Activated naive CD4-positive, alpha-beta T cell treated with anti-CD3 and anti-CD28 coated beads for 36 hours (primary cell): ENCODE measurements around the gene C1QC. TPM values are rescaled to one million over a fixed set of nuclear protein-coding genes. Genes with fewer than 3 reads are reported as not detected.

Experiments
- CTCF ChIA-PET: fragments of 350-600 bp; sonication (Branson Sonifier 250); formaldehyde crosslinking; loops from one replicate; lab custom pipeline; 2021; ENCODE audit warnings: antibody characterized with exemption; lab: Charles Lee
- DNase-seq: peaks from one replicate; pipeline ENCODE4 v3.0.0-alpha.2; 2020
- H3K27ac Mint-ChIP-seq: one replicate; pipeline ENCODE4 v1.8.0; 2021; ENCODE audit warnings: mild to moderate bottlenecking, mixed read lengths
- H3K27me3 Mint-ChIP-seq: one replicate; pipeline ENCODE4 v1.8.0; 2021; ENCODE audit warnings: low read depth, mixed read lengths
- H3K36me3 Mint-ChIP-seq: one replicate; pipeline ENCODE4 v1.8.0; 2021; ENCODE audit warnings: low read depth, mixed read lengths
- H3K4me1 Mint-ChIP-seq: one replicate; pipeline ENCODE4 v1.8.0; 2021; ENCODE audit warnings: low read depth, mixed read lengths
- H3K4me3 Mint-ChIP-seq: one replicate; pipeline ENCODE4 v1.8.0; 2021; ENCODE audit warnings: mild to moderate bottlenecking, moderate library complexity, mixed read lengths
- H3K9me3 Mint-ChIP-seq: one replicate; pipeline ENCODE4 v1.8.0; 2021; ENCODE audit warnings: mixed read lengths
- intact Hi-C: fragments of 100-400 bp; cut with micrococcal nuclease; formaldehyde crosslinking; loops from one replicate; pipeline ENCODE4 v1.15.1; 2023
- total RNA-seq, 2 experiments: library from RNA; stranded (reverse); gene quantifications; one replicate each; pipeline ENCODE4 v1.2.3, GENCODE V29; 2021

The C1QC gene
- total RNA-seq, result not detected

- Mint-ChIP-seq H3K9me3 (no peaks in the 10 kb centered on the region), H3K27me3 (peaks cover 2% of the 10 kb centered on the region), H3K4me3 (no peak within 1 kb of the TSS), H3K4me1 (no peaks in the 10 kb centered on the region), H3K27ac (no peak within 1 kb of the TSS), H3K36me3 (no peaks in the 10 kb centered on the region)
- CTCF ChIA-PET, result interaction anchor here (2.1 kb wide), 1 partner anchor 223 kb away, joined by 15 read pairs; no protein-coding TSS in a partner anchor
- intact Hi-C loops, result loop anchor here (2.0 kb wide), 1 partner anchor 513 kb away; no protein-coding TSS in a partner anchor
- no peak for DNase-seq
Observed at GRCh38 chr1:22643381-22643780, at the start of gene C1QC. TSS of gene C1QC (plus strand) at chr1:22643633. CDS start at chr1:22644024, 391 bp downstream.

- H3K9me3 Mint-ChIP-seq, result no peaks in the 10 kb centered on the region
- no peaks in the 10 kb centered on the region for H3K4me1 Mint-ChIP-seq
- no peak overlapping the region for H3K4me3 Mint-ChIP-seq
- no peak overlapping the region for H3K27ac Mint-ChIP-seq
- intact Hi-C loops, result no loop called here
- H3K27me3 Mint-ChIP-seq, result peaks cover 11% of the 10 kb centered on the region
- no peak for DNase-seq
- H3K36me3 Mint-ChIP-seq, result no peaks in the 10 kb centered on the region
- CTCF ChIA-PET, result no interaction called here
Observed at GRCh38 chr1:22594396-22594795, 49.0 kb upstream of the C1QC start.

GRCh38 chr1:22595108-22595507 is 48.3 kb upstream of the C1QC start:
- intact Hi-C loops, result no loop called here

GRCh38 chr1:22597301-22597965 is 46.0 kb upstream of the C1QC start:
- H3K36me3 Mint-ChIP-seq, result no peaks in the 10 kb centered on the region
- intact Hi-C loops, result no loop called here
- DNase-seq, result no peak
- peaks cover 5% of the 10 kb centered on the region for H3K27me3 Mint-ChIP-seq
- H3K4me1 Mint-ChIP-seq, result no peaks in the 10 kb centered on the region
- no peaks in the 10 kb centered on the region for H3K9me3 Mint-ChIP-seq
- CTCF ChIA-PET, result no interaction called here
- H3K4me3 Mint-ChIP-seq, result no peak overlapping the region
- no peak overlapping the region for H3K27ac Mint-ChIP-seq

More at GRCh38 chr1:22595108-22595507, 48.3 kb upstream of the C1QC start:
- no peaks in the 10 kb centered on the region for H3K9me3 Mint-ChIP-seq
- no peak for DNase-seq
- H3K27ac Mint-ChIP-seq, result no peak overlapping the region
- H3K27me3 Mint-ChIP-seq, result peaks cover 10% of the 10 kb centered on the region
- CTCF ChIA-PET, result no interaction called here
- H3K36me3 Mint-ChIP-seq, result no peaks in the 10 kb centered on the region
- no peak overlapping the region for H3K4me3 Mint-ChIP-seq
- no peaks in the 10 kb centered on the region for H3K4me1 Mint-ChIP-seq

GRCh38 chr1:22597996-22598395 is 45.4 kb upstream of the C1QC start:
- H3K27me3 Mint-ChIP-seq, result peaks cover 5% of the 10 kb centered on the region
- H3K9me3 Mint-ChIP-seq, result no peaks in the 10 kb centered on the region
- no peak overlapping the region for H3K4me3 Mint-ChIP-seq
- no peak for DNase-seq
- H3K36me3 Mint-ChIP-seq, result no peaks in the 10 kb centered on the region
- H3K27ac Mint-ChIP-seq, result no peak overlapping the region
- H3K4me1 Mint-ChIP-seq, result no peaks in the 10 kb centered on the region
- intact Hi-C loops, result no loop called here
- CTCF ChIA-PET, result no interaction called here

- intact Hi-C loops, result no loop called here
- Mint-ChIP-seq H3K4me3 (no peak overlapping the region), H3K4me1 (no peaks in the 10 kb centered on the region), H3K27ac (no peak overlapping the region), H3K36me3 (no peaks in the 10 kb centered on the region), H3K9me3 (no peaks in the 10 kb centered on the region), H3K27me3 (peaks cover 5% of the 10 kb centered on the region)
- DNase-seq, result no peak
- CTCF ChIA-PET, result no interaction called here
Observed at GRCh38 chr1:22598736-22599135, 44.7 kb upstream of the C1QC start.

- Mint-ChIP-seq H3K27ac (no peak overlapping the region), H3K4me3 (no peak overlapping the region), H3K4me1 (no peaks in the 10 kb centered on the region), H3K27me3 (peaks cover 5% of the 10 kb centered on the region), H3K36me3 (no peaks in the 10 kb centered on the region), H3K9me3 (no peaks in the 10 kb centered on the region)
- DNase-seq, result no peak
- intact Hi-C loops, result no loop called here
- CTCF ChIA-PET, result no interaction called here
Observed at GRCh38 chr1:22600071-22600816, 43.2 kb upstream of the C1QC start.

- CTCF ChIA-PET, result no interaction called here
- Mint-ChIP-seq H3K36me3 (no peaks in the 10 kb centered on the region), H3K27ac (no peak overlapping the region), H3K27me3 (peaks cover 8% of the 10 kb centered on the region), H3K9me3 (no peaks in the 10 kb centered on the region), H3K4me1 (no peaks in the 10 kb centered on the region), H3K4me3 (no peak overlapping the region)
- DNase-seq, result no peak
- intact Hi-C loops, result no loop called here
Observed at GRCh38 chr1:22600817-22601605, 42.4 kb upstream of the C1QC start.

GRCh38 chr1:22601610-22602009 is 41.8 kb upstream of the C1QC start:
- intact Hi-C loops, result no loop called here
- Mint-ChIP-seq H3K4me1 (no peaks in the 10 kb centered on the region), H3K9me3 (no peaks in the 10 kb centered on the region), H3K36me3 (no peaks in the 10 kb centered on the region), H3K4me3 (no peak overlapping the region), H3K27ac (no peak overlapping the region), H3K27me3 (peaks cover 12% of the 10 kb centered on the region)
- CTCF ChIA-PET, result no interaction called here
- DNase-seq, result no peak

GRCh38 chr1:22602060-22602740 is 41.2 kb upstream of the C1QC start:
- H3K4me3 Mint-ChIP-seq, result no peak overlapping the region
- no peaks in the 10 kb centered on the region for H3K4me1 Mint-ChIP-seq
- H3K27ac Mint-ChIP-seq, result no peak overlapping the region
- peaks cover 12% of the 10 kb centered on the region for H3K27me3 Mint-ChIP-seq
- no peaks in the 10 kb centered on the region for H3K9me3 Mint-ChIP-seq
- CTCF ChIA-PET, result no interaction called here
- no peak for DNase-seq
- H3K36me3 Mint-ChIP-seq, result no peaks in the 10 kb centered on the region
- intact Hi-C loops, result no loop called here

- CTCF ChIA-PET, result no interaction called here
- DNase-seq, result no peak
- intact Hi-C loops, result no loop called here
- Mint-ChIP-seq H3K4me1 (no peaks in the 10 kb centered on the region), H3K9me3 (no peaks in the 10 kb centered on the region), H3K27ac (no peak overlapping the region), H3K4me3 (no peak overlapping the region), H3K27me3 (peaks cover 29% of the 10 kb centered on the region), H3K36me3 (no peaks in the 10 kb centered on the region)
Observed at GRCh38 chr1:22606161-22606560, 37.3 kb upstream of the C1QC start.

- H3K9me3 Mint-ChIP-seq, result no peaks in the 10 kb centered on the region
- no peak overlapping the region for H3K27ac Mint-ChIP-seq
- H3K36me3 Mint-ChIP-seq, result no peaks in the 10 kb centered on the region
- intact Hi-C loops, result no loop called here
- peaks cover 29% of the 10 kb centered on the region for H3K27me3 Mint-ChIP-seq
- no peaks in the 10 kb centered on the region for H3K4me1 Mint-ChIP-seq
- CTCF ChIA-PET, result no interaction called here
- DNase-seq, result no peak
- no peak overlapping the region for H3K4me3 Mint-ChIP-seq
Observed at GRCh38 chr1:22607154-22607553, 36.3 kb upstream of the C1QC start.
